ENCODE data around the gene NRP2.

Gene NRP2

GRCh38 chr2:205733082-205733481 is 50.8 kb downstream of the NRP2 start:
- DNase-seq (ENCODE audit: low read depth): no peak

DNA sequence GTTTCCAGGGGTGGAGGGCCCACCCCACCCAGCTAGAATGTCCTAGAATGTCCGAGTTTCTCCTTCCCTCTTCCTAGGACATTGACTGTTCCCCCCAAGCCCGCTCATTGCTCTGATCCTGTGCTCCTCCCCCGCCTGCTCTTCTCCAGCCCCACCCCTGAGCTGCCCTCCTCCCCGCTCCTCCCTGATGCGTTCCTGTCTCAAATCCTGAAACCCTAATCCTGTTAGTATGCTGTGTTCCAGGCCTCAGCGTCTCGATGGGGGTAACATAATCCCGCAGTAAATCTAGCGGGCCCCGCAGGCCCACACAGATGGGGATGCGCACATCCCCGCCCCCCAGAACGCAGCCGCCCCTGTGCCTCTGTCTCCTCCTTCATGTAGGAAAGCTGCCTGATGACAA is 51.3 kb downstream of the NRP2 start:
- no peak for DNase-seq (ENCODE audit: low read depth)

DNA sequence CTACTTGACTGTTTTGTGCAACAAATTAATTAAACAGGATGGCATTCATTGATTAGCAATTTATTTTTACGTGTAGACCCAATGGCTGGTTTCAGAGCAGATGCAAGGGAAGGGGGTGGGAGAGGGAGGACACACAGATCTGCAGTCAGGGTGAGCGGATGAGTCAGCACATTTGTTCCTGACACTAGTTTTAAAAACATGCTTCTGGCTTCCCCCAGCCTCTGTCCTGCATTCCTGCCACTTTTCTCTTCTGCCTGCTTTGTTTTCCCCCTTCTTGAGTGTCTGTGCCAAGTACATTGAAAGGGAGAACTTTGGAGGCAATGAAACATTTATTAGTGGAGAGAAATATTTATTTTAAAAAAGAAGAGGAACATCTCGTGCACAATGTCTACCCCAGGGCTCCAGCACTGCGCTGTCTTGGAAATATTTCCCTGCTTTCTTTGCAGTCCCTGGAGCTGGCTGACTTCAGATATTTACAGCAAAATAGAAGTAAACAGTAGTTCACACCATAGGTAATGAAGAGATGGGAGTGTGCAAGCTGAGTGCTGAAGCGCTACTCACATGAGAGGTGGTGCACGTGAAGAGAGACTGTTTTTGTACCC is 52.2 kb downstream of the NRP2 start:
- no peak for DNase-seq (ENCODE audit: low read depth)

DNA sequence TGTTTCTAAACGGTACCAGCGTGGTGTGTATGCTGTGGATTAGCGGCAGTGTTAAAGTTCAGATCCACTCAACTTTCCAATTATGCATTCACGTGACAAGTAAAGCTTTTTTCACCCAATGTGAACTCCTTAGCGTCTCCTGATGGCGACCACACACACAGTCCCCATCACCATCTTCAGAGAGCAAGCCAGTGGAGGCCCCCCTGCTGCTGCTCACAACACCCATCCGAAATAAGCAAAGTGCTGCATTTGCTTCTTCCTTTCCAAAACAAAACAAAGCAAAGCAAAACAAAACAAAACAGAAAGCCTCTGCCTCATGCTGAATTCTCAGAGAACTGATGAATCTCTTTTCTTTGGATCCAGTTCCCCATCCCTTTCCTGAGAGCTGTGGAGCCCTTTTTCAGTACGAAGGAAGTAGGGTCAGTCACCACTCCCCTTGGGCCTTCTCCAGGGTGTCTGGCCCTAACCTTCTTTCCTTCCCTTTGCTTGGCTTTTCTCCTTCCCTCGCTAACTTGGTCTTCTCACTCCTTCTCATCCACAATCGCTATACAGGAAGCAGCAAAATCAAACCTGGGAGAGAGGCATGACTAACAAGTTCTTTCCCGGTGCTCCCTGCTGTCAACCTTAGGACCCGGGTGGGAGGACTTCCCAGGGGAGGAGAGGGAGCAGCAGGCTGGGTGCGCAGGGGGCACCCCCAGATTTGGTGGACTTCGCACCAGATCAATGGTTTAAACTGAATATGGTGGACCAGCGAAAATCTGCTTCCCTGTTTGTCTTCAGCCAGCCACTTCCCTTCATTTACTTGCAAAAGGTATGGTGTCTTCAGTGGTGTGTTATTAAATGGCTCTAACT is 56.0 kb downstream of the NRP2 start:
- DNase-seq (ENCODE audit: low read depth): no peak

DNA sequence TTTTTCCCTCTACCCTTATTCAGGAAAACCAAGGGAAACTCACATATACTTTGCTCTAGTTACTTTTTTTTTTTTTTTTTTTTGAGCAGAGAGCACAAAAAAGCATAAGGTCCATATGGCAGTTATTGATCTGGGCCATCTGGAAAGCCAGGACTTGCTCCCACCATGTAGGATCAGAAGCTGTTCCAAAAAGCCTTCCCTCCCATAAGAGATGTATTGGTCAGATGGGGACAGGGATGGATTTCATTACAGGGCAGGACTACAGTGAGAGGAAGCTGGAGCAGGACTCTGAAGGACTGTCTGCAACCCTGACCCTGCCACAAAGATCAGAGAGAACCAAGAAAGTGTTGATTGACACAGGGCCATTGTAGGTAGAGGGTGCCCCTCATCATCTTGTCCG is 57.3 kb downstream of the NRP2 start:
- DNase-seq (ENCODE audit: low read depth): no peak

DNA sequence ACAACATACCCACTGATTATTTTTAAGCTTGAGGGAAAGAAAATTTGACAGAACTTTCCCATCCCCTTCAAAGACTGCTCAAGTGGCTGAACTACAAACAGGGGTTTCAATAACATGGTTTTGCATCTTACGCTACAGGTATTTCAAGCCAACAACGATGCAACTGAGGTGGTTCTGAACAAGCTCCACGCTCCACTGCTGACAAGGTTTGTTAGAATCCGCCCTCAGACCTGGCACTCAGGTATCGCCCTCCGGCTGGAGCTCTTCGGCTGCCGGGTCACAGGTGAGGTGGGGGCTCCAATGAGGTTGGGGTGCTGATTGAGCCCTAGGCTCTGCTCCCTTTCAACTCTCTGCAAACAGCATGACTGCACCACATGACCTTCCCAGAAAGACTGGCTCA is 58.1 kb downstream of the NRP2 start:
- DNase-seq (ENCODE audit: low read depth): no peak

DNA sequence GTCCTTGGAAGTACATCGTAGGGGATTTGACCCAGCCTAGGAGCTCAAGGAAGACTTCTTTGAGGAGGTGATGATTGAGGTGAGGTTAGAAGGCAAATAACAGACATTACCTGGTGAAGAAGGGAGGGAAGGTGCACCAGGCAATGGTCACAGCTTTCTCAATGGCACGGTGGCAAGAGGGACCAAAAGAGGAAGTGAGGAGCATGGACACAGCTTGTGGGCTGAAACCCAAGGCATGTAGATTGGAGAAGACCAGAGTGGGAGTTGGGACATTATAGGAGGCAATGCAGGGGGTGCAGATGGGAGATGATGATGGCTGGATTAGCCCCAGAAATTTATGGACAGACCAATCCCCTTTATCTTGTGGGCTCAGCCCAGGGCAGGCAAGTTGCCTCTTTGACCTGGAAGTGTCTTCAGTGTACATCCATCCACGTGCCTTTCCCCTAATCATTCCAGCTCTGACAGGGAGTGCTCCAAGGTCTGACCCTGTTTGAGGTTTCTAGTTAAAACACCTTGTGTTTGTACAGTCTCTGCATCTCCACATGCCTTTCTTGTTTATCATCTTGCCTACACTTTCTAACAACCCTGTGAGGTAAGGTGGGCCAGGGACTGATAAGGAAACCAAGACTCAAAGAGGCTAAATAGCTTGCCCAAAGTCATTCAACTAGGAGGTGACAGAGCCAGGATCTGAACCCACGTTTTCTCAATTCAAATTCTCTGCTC is 59.1 kb downstream of the NRP2 start:
- no peak for DNase-seq (ENCODE audit: low read depth)

GRCh38 chr2:205743137-205743536 is 60.8 kb downstream of the NRP2 start:
- DNase-seq (ENCODE audit: low read depth): no peak

GRCh38 chr2:205744074-205744591 is 61.8 kb downstream of the NRP2 start:
- DNase-seq (ENCODE audit: low read depth): no peak

- DNase-seq (ENCODE audit: low read depth): no peak
Observed at GRCh38 chr2:205745661-205746419, 63.5 kb downstream of the NRP2 start.

DNA sequence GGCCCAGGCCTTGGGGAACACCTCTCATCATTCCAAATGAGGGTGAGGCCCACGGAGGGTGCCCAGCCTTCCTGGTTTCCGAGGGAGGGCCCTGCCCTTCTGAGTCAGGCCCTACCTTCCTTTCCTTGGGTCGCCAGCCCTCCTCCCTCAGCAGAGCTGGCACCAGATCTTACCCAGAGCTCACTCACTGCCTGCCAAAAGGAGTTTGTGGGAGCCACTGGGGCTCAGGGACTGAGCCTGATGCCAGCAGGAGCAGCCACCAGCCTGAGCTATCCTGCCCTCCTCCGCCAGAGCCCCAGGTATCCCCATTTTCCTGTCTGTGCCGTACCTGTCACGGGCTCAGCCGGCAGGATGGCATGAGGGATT is 64.1 kb downstream of the NRP2 start:
- no peak for DNase-seq (ENCODE audit: low read depth)

DNA sequence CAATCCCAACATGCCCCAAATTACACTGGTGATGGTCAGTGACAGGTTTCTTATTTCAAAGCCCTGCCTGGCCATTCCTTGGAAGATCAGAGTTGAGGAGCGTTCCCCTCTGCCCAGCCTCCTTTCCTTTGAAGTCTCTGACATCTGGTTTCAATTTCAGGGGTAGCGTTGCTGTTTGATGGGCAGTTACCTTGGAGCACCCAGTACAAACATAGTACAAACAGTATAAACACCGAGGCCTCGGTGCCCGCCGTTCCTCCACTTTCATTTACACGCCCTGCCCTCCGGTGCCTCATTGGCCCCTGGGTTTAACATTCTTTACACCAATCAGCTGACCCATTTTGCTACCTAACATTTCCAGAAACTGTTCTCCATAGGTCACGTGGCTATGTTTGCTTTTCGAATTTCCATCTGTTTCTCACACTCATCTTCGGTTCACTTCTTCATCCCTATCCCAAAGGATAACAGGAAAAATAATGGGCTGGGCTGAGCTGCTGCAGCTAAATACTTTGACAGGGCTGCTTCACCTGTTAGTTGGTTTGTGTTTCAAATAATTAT is 65.6 kb downstream of the NRP2 start:
- DNase-seq (ENCODE audit: low read depth): no peak

- DNase-seq (ENCODE audit: low read depth): no peak
Observed at GRCh38 chr2:205748639-205749038, 66.3 kb downstream of the NRP2 start.

- no peak for DNase-seq (ENCODE audit: low read depth)
Observed at GRCh38 chr2:205749078-205749477, 66.8 kb downstream of the NRP2 start.

GRCh38 chr2:205750797-205751196 is 68.5 kb downstream of the NRP2 start:
- no peak for DNase-seq (ENCODE audit: low read depth)

DNA sequence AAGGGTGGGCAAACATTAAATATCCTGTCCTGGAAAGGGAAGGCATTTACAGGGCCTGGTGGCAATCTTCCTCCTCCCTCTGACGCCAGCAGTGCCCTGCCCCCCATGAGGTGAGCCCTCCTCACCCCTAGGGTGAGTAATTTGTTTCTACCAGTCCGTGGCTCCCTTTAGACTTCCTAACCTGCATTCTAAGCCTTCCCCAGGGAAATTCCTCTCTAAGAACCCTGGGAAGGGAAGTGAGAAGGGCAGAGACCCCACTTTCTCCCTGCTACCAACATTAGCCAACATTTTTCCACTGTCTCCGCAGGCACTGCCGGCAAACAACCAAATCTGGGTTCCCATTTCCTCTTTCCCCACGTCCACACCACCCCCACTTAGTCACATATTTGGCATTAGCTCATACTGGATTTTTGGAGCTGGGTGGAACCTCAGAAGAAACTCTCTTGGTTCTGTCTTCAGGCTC is 69.3 kb downstream of the NRP2 start:
- DNase-seq (ENCODE audit: low read depth): no peak

GRCh38 chr2:205752296-205752820 is 70.1 kb downstream of the NRP2 start:
- no peak for DNase-seq (ENCODE audit: low read depth)

GRCh38 chr2:205752924-205753323 is 70.6 kb downstream of the NRP2 start:
- no peak for DNase-seq (ENCODE audit: low read depth)

GRCh38 chr2:205754285-205754923 is 72.1 kb downstream of the NRP2 start:
- no peak for DNase-seq (ENCODE audit: low read depth)

GRCh38 chr2:205754924-205755321 is 72.6 kb downstream of the NRP2 start:
- DNase-seq (ENCODE audit: low read depth): no peak

DNA sequence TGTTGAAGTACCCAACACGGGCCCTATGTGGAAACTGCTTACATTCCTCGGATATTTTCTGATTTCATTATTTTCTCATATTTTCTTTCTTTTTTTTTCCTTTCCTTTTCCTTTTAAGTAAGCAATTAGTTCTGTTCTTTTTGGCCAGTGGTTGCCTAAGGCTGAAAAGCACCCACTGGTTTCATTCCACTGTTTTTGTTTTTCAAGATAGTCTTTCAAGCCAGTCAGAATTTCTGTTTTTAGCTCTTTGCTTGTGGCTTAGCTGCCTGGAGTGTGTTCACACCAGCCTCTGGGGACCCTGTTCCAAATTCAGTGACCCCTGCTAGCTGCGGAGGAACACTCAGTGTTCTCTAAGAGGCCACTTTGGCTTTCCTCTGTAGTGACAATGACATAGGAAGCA is 73.6 kb downstream of the NRP2 start:
- DNase-seq (ENCODE audit: low read depth): no peak

Data from stimulated activated CD8-positive, alpha-beta memory T cell treated with anti-CD3 and anti-CD28 coated beads, Interleukin-15, amount 100 ng/mL, for 1 hour (primary cell).